ENCODE results near the gene CAND1.

CAND1 gene

GRCh38 chr12:67356380-67356774 lies 87.2 kb downstream of the CAND1 start:
- peak in 1 of 2 donors; percentile 35 for DNase-seq (ENCODE audit: low read depth in 2 of 2)
- no peak overlapping the region for H3K4me3 ChIP-seq (replicated peaks in 1 of 2; ENCODE audit: low read depth in 2 of 2, low read length in 2 of 2)
- TF ChIP-seq, protein P1, sequence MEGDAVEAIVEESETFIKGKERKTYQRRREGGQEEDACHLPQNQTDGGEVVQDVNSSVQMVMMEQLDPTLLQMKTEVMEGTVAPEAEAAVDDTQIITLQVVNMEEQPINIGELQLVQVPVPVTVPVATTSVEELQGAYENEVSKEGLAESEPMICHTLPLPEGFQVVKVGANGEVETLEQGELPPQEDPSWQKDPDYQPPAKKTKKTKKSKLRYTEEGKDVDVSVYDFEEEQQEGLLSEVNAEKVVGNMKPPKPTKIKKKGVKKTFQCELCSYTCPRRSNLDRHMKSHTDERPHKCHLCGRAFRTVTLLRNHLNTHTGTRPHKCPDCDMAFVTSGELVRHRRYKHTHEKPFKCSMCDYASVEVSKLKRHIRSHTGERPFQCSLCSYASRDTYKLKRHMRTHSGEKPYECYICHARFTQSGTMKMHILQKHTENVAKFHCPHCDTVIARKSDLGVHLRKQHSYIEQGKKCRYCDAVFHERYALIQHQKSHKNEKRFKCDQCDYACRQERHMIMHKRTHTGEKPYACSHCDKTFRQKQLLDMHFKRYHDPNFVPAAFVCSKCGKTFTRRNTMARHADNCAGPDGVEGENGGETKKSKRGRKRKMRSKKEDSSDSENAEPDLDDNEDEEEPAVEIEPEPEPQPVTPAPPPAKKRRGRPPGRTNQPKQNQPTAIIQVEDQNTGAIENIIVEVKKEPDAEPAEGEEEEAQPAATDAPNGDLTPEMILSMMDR (IDR thresholded peaks at IDR 0.05; ENCODE audit: low read depth, low read length) = no peak

- H3K4me3 ChIP-seq (replicated peaks in 1 of 2; ENCODE audit: low read depth in 2 of 2, low read length in 2 of 2) = no peak overlapping the region
- DNase-seq (ENCODE audit: low read depth in 2 of 2) = no peak
- TF ChIP-seq, protein P1 (IDR thresholded peaks at IDR 0.05; ENCODE audit: low read depth, low read length) = no peak
Measured at GRCh38 chr12:67357376-67358125, 88.4 kb downstream of the CAND1 start.

- no peak overlapping the region for H3K4me3 ChIP-seq (replicated peaks in 1 of 2; ENCODE audit: low read depth in 2 of 2, low read length in 2 of 2)
- TF ChIP-seq, protein P1 (IDR thresholded peaks at IDR 0.05; ENCODE audit: low read depth, low read length) = no peak
- peak; percentile 80 to 96 for DNase-seq (ENCODE audit: low read depth in 2 of 2)
Measured at GRCh38 chr12:67358781-67359338, 89.7 kb downstream of the CAND1 start.

GRCh38 chr12:67362526-67362925 lies 93.4 kb downstream of the CAND1 start:
- TF ChIP-seq, protein P1 (IDR thresholded peaks at IDR 0.05; ENCODE audit: low read depth, low read length) = no peak
- H3K4me3 ChIP-seq (replicated peaks in 1 of 2; ENCODE audit: low read depth in 2 of 2, low read length in 2 of 2) = no peak overlapping the region
- no peak for DNase-seq (ENCODE audit: low read depth in 2 of 2)

DNA sequence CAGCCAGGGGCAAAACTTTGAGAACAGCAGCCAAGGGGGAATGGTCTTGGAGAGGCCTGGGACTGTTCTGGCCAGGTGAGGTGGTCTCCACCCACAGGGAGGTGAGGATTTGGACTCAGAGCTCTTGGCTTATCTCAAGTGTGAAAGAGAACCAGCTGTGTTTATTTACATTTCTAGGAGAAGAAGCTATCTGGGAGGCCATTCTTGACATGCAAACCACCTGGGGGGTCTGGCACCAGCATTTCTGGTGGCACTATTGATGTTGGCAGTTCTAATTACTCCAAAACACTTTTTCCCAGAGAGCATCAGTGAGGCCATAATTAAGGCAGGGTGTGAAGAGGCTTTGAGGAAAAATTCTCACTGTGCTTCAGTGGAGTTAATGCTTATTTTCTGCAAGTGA lies 95.1 kb downstream of the CAND1 start:
- no peak overlapping the region for H3K4me3 ChIP-seq (replicated peaks in 1 of 2; ENCODE audit: low read depth in 2 of 2, low read length in 2 of 2)
- TF ChIP-seq, protein P1 (IDR thresholded peaks at IDR 0.05; ENCODE audit: low read depth, low read length) = no peak
- DNase-seq (ENCODE audit: low read depth in 2 of 2) = no peak

DNA sequence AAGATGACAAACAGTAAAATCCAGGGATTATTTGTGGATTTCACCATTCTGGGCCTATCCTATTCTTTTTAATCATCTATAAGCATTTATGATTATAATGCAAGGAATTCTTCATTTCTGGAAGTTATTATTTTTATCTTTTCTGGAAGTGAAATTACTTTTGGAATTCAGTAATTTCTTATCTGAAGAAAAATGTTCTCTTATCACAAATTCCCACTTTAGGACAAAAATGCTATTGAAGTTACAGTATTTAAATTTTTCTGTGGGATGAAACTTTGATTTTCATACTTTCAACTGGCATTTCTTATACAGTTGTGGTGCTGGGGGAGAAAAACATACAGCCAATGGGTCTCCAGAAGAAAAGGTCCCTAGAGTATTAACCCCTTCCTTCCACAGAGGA lies 96.0 kb downstream of the CAND1 start:
- TF ChIP-seq, protein P1 (IDR thresholded peaks at IDR 0.05; ENCODE audit: low read depth, low read length) = no peak
- no peak for DNase-seq (ENCODE audit: low read depth in 2 of 2)
- H3K4me3 ChIP-seq (replicated peaks in 1 of 2; ENCODE audit: low read depth in 2 of 2, low read length in 2 of 2) = no peak overlapping the region
